Smooth muscle cell (in vitro differentiated cells): ENCODE data around the gene C11orf58. TPM values are rescaled to one million over a fixed set of nuclear protein-coding genes. Genes with fewer than 3 reads are reported as not detected.

Source experiments
- DNase-seq: peaks from one replicate; lab custom pipeline; 2025; ENCODE audit not compliant: unreplicated experiment; lab: John Stamatoyannopoulos, UW
- H2AFZ ChIP-seq: fragments of 200-600 bp; sonication (generic); 2 replicates; pipeline ENCODE4 v1.6.0; 2016; ENCODE audit warnings: antibody characterized with exemption, low read depth, mild to moderate bottlenecking
- H3F3A ChIP-seq: fragments of 200-600 bp; sonication (generic); 2 replicates; pipeline ENCODE4 v1.6.0; 2017; ENCODE audit warnings: antibody characterized with exemption, low read depth
- H3K27ac ChIP-seq: fragments of 200-600 bp; sonication (generic); 2 replicates; pipeline ENCODE4 v1.5.1; 2016; ENCODE audit warnings: low read depth, mild to moderate bottlenecking
- H3K27me3 ChIP-seq: fragments of 200-600 bp; sonication (generic); 2 replicates; pipeline ENCODE4 v1.6.1; 2016; ENCODE audit warnings: low read depth, mild to moderate bottlenecking
- H3K36me3 ChIP-seq: fragments of 200-600 bp; sonication (generic); 2 replicates; pipeline ENCODE4 v1.5.1; 2016; ENCODE audit warnings: low read depth
- H3K4me1 ChIP-seq: fragments of 200-600 bp; sonication (generic); 2 replicates; pipeline ENCODE4 v1.5.1; 2016; ENCODE audit warnings: low read depth
- H3K4me2 ChIP-seq: fragments of 200-600 bp; sonication (generic); 2 replicates; pipeline ENCODE4 v1.6.0; 2016; ENCODE audit warnings: mild to moderate bottlenecking
- H3K4me3 ChIP-seq: fragments of 200-600 bp; sonication (generic); 2 replicates; pipeline ENCODE4 v1.5.1; 2016; ENCODE audit warnings: mild to moderate bottlenecking
- H3K79me2 ChIP-seq: fragments of 200-600 bp; sonication (generic); 2 replicates; pipeline ENCODE4 v1.6.0; 2016; ENCODE audit warnings: low read depth, mild to moderate bottlenecking
- H3K9ac ChIP-seq: fragments of 200-600 bp; sonication (generic); 2 replicates; pipeline ENCODE4 v1.6.0; 2016; ENCODE audit warnings: low read depth
- H3K9me3 ChIP-seq: fragments of 200-600 bp; sonication (generic); replicated peaks from 2 replicates; pipeline ENCODE4 v1.5.1; 2016; ENCODE audit warnings: low read depth
- H4K20me1 ChIP-seq: fragments of 200-600 bp; sonication (generic); 2 replicates; pipeline ENCODE4 v1.6.0; 2016; ENCODE audit warnings: low read depth
- WGBS: methylation state at CpG from one replicate; pipeline ENCODE4 v1.1.7; 2016; ENCODE audit warnings: low lambda C conversion rate; 5-methylcytosine and 5-hydroxymethylcytosine counted together
- polyA plus RNA-seq: library from polyadenylated mRNA; unstranded; fragments of >200 nt; fragmentation: Nextera tagmentation; extraction: Ambion mirVana; gene quantifications from 2 replicates; pipeline ENCODE4 v1.2.1, GENCODE V29; 2016
- total RNA-seq: library from RNA; depleted of rRNA; stranded (reverse); fragments of >200 nt; gene quantifications from 2 replicates; pipeline ENCODE4 v1.2.3, GENCODE V29; 2014
- TF ChIP-seq, protein P1 (sequence below): fragments of 200-600 bp; sonication (generic); IDR thresholded peaks from 2 replicates; pipeline ENCODE4 v1.5.1; 2017; ENCODE audit warnings: borderline replicate concordance, mild to moderate bottlenecking, antibody characterized with exemption; ENCODE audit not compliant: insufficient read depth, poor library complexity, severe bottlenecking

The C11orf58 gene
- total and polyA plus RNA-seq, 2 experiments from 2014 or later: 174 to 183 TPM

DNA sequence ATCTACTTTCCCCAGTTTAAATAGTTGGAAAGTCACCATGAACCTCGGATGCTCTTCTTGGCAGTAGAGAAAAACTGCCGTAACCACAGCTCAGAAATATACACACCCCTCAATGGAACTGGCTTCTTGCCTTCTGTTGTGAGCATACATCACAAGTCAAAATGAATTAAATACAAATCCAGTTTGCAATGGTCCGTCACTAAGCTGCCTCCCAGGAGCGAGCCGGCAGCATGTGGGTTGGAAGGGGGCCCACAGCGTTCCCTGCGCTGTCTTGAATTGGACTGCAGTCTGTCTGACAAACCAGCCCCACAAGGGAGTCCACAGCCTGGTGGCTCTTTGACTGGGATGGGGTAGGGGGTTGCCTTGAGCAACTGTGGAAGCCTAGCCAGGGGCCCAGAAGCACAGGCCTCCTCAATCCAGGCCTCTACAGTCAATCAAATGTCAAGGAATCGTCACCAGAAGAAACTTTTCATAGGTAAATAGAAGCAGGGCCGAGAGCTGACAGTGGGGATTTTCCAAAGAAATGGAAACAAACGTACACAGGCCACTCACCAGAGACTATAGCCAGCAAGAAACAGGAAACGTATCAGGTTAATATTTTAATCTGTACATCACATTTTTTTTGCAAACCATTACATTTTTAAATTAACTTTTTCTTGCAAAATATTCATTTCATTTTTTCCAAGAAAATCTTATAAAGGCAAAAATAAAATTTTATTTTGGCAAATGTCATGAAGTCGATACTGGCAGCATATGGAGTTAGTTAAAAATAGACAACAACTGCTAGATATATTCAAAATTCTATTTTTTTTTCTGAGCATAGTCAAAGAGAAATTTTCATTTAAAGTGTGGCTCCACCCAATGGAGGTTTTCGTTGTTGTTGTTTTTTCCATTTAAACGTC is 38.5 kb downstream of the C11orf58 start:
- TF ChIP-seq, protein P1, sequence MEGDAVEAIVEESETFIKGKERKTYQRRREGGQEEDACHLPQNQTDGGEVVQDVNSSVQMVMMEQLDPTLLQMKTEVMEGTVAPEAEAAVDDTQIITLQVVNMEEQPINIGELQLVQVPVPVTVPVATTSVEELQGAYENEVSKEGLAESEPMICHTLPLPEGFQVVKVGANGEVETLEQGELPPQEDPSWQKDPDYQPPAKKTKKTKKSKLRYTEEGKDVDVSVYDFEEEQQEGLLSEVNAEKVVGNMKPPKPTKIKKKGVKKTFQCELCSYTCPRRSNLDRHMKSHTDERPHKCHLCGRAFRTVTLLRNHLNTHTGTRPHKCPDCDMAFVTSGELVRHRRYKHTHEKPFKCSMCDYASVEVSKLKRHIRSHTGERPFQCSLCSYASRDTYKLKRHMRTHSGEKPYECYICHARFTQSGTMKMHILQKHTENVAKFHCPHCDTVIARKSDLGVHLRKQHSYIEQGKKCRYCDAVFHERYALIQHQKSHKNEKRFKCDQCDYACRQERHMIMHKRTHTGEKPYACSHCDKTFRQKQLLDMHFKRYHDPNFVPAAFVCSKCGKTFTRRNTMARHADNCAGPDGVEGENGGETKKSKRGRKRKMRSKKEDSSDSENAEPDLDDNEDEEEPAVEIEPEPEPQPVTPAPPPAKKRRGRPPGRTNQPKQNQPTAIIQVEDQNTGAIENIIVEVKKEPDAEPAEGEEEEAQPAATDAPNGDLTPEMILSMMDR: no peak
- Histone ChIP-seq H3K27me3 (no peaks in the 10 kb centered on the region), H3K79me2 (no peaks in the 10 kb centered on the region), H3K9ac (no peak overlapping the region), H3K9me3 (no peaks in the 10 kb centered on the region), H2AFZ (no peak overlapping the region), H3K27ac (no peak overlapping the region), H3F3A (no peaks in the 10 kb centered on the region), H3K4me1 (no peaks in the 10 kb centered on the region), H3K36me3 (no peaks in the 10 kb centered on the region), H4K20me1 (no peaks in the 10 kb centered on the region), H3K4me3 (no peak overlapping the region), H3K4me2 (no peak overlapping the region)
- WGBS: 93% methylated on average over 14 of the region's 14 CpGs
- no peak for DNase-seq

DNA sequence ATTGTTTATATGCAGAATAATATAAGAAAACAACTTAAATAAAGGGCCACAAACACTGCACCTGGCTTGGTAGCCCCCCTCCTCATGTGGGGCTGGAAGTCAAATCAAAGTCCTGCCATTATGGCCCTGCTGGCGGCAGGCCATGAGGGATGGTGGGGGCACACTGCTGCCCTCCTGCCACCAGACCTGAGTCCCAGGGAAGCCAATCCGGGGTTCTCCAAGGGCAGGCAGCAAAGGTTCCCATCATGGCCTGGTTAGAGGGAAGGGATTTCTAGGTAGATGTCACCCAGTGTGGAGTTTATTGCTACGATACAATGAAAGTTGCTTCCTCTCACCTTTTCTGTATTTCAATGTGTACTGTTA is 39.1 kb downstream of the C11orf58 start:
- Histone ChIP-seq H4K20me1 (no peaks in the 10 kb centered on the region), H3K27ac (no peak overlapping the region), H3K4me3 (no peak overlapping the region), H2AFZ (no peak overlapping the region), H3F3A (no peaks in the 10 kb centered on the region), H3K27me3 (no peaks in the 10 kb centered on the region), H3K9ac (no peak overlapping the region), H3K4me1 (no peaks in the 10 kb centered on the region), H3K4me2 (no peak overlapping the region), H3K79me2 (no peaks in the 10 kb centered on the region), H3K36me3 (no peaks in the 10 kb centered on the region), H3K9me3 (no peaks in the 10 kb centered on the region)
- WGBS: 95% methylated on average over 3 of the region's 3 CpGs
- DNase-seq: no peak
- TF ChIP-seq, protein P1: no peak

DNA sequence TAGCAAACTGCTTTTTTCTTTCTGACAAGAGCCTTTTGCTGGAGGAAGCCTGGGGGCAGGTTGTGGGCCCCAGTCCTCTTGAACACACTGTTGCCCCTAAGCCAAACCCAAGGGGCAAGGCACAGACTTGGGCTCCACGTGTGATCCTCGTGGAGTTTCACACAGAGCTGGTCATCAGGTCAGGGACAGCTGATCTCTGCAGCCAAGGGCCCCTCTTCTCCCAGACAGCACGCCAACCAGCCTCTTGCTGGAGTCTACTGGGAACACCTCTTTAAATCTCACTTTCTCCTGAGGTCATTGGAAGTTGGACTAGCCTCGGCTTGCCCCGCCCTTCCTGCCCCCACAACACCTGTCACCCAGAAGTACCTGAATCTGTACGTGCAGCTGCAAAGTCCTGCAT is 39.8 kb downstream of the C11orf58 start:
- H3K4me1 ChIP-seq: no peaks in the 10 kb centered on the region
- no peak overlapping the region for H3K4me3 ChIP-seq
- H3K27ac ChIP-seq: no peak overlapping the region
- no peaks in the 10 kb centered on the region for H3K79me2 ChIP-seq
- no peaks in the 10 kb centered on the region for H3K27me3 ChIP-seq
- H3K36me3 ChIP-seq: no peaks in the 10 kb centered on the region
- no peaks in the 10 kb centered on the region for H3K9me3 ChIP-seq
- H3K9ac ChIP-seq: no peak overlapping the region
- no peak overlapping the region for H2AFZ ChIP-seq
- WGBS: 97% methylated on average over 6 of the region's 6 CpGs
- TF ChIP-seq, protein P1: no peak
- no peaks in the 10 kb centered on the region for H4K20me1 ChIP-seq
- no peak for DNase-seq
- no peaks in the 10 kb centered on the region for H3F3A ChIP-seq
- no peak overlapping the region for H3K4me2 ChIP-seq

DNA sequence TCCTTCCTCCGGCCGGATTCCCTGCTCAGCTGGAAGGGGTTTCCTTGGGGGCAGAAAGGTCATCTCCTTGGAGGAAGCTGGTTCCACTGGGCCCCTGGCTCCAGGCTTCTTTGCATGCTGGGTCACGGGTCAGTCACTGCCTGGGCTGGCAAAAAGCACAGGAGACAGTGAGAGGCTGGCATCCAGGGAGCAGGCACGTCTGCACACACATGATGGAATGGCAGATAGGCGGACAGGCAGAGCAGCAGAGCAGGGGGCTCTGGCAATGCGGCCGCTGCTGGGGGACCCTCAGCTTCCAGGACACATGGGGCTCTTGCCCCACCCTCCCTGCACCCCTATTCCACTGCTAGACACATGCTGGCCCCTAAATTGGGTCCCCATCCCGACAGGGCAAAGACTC is 40.4 kb downstream of the C11orf58 start:
- no peaks in the 10 kb centered on the region for H3K36me3 ChIP-seq
- H4K20me1 ChIP-seq: no peaks in the 10 kb centered on the region
- no peak overlapping the region for H3K27ac ChIP-seq
- H3K9me3 ChIP-seq: no peaks in the 10 kb centered on the region
- TF ChIP-seq, protein P1: no peak
- no peaks in the 10 kb centered on the region for H3K27me3 ChIP-seq
- no peak overlapping the region for H3K4me3 ChIP-seq
- H3K9ac ChIP-seq: no peak overlapping the region
- whole genome bisulfite sequencing: 96% methylated on average over 8 of the region's 8 CpGs
- H3F3A ChIP-seq: no peaks in the 10 kb centered on the region
- no peaks in the 10 kb centered on the region for H3K4me1 ChIP-seq
- no peak overlapping the region for H2AFZ ChIP-seq
- H3K4me2 ChIP-seq: no peak overlapping the region
- H3K79me2 ChIP-seq: no peaks in the 10 kb centered on the region
- DNase-seq: no peak
